ENCODE data around the gene FAM20C. TPM values are rescaled to one million over a fixed set of nuclear protein-coding genes. Genes with fewer than 3 reads are reported as not detected.
"Not testable (repeated sequence)": the region's sequence is repeated elsewhere in the genome, so short reads cannot be mapped to it uniquely, and the experiment has no call there.

Gene FAM20C
- total and polyA plus RNA-seq, 9 donors = 24.0 to 43.0 (median 37.2) TPM

DNA sequence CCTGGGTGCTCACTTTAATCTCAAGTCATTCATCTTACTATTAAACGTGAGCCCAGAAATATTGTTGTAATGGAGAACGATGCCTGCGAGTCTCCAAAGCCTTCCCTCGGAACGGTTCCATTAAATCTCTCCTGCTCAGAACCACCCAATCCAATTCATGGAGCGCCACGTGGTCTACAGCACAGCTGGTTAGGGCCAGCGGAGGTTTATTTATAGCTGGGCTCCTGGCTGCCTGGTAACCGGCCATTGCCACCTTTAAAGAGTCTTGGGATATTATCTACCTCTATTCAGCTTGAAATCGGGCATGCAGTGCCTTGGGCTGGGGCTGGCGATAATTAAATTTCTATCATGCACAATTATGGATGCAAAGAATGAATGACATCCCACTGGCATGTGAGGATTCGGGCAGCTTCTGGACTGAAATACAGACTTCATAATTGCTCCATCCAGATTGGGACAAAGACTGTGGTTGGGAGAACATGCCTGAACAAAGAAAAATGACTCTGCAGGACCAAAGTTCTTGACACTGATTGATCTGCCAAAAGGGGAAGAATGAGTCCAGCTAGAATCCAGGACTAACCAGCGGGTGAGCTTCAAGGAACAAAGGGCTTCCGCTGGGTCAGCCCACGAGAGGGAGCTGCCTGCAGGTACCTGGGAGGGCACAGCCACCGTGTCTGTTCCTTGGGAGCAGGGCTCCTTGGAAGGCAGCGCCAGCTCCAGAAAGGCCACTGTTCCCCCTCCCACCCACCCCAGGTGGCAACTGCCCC, 7.3 kb downstream of the FAM20C start:
- no peak for DNase-seq
- H3K4me1 ChIP-seq (ENCODE audit: control insufficient read depth, insufficient read depth, low read length) = peaks cover 63% of the 10 kb centered on the region
- no peak overlapping the region for H3K4me3 ChIP-seq (ENCODE audit: low read length)
- H3K27me3 ChIP-seq (ENCODE audit: control insufficient read depth, insufficient read depth, low read length) = no peaks in the 10 kb centered on the region
- no peak overlapping the region for H3K27ac ChIP-seq (ENCODE audit: low read length)
- no peaks in the 10 kb centered on the region for H3K9me3 ChIP-seq (replicated peaks; ENCODE audit: control insufficient read depth, low read depth, low read length)
- peaks cover 85% of the 10 kb centered on the region for H3K36me3 ChIP-seq (ENCODE audit: control insufficient read depth, insufficient read depth, low read length)
- WGBS (ENCODE audit: insufficient coverage) = 69% methylated on average over 7 of the region's 17 CpGs

DNA sequence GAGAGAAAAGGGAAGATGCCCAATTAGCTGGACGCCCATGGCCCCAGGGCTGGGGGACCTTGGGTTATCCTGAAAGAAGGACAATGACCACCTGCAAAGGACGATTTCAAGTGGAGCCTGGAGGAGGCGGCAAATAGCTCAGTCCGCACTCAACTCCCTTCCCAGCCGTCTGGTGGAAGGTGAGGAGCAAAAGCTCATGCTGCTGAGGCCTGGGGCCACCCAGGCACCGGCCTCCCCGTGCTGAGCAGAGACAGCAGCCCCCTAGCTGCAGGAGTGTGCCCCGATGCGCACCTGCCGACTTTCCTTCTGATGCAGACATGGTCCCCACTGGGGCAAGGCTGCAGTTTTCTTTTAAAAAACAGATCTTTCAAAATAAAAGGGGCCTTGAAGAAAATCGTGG, 7.9 kb downstream of the FAM20C start:
- no peak for DNase-seq
- WGBS (ENCODE audit: insufficient coverage) = 76% methylated on average over 10 of the region's 11 CpGs
- no peak overlapping the region for H3K27ac ChIP-seq (ENCODE audit: low read length)
- no peaks in the 10 kb centered on the region for H3K27me3 ChIP-seq (ENCODE audit: control insufficient read depth, insufficient read depth, low read length)
- peaks cover 57% of the 10 kb centered on the region for H3K4me1 ChIP-seq (ENCODE audit: control insufficient read depth, insufficient read depth, low read length)
- no peak overlapping the region for H3K4me3 ChIP-seq (ENCODE audit: low read length)
- H3K9me3 ChIP-seq (replicated peaks; ENCODE audit: control insufficient read depth, low read depth, low read length) = no peaks in the 10 kb centered on the region
- peaks cover 87% of the 10 kb centered on the region for H3K36me3 ChIP-seq (ENCODE audit: control insufficient read depth, insufficient read depth, low read length)

DNA sequence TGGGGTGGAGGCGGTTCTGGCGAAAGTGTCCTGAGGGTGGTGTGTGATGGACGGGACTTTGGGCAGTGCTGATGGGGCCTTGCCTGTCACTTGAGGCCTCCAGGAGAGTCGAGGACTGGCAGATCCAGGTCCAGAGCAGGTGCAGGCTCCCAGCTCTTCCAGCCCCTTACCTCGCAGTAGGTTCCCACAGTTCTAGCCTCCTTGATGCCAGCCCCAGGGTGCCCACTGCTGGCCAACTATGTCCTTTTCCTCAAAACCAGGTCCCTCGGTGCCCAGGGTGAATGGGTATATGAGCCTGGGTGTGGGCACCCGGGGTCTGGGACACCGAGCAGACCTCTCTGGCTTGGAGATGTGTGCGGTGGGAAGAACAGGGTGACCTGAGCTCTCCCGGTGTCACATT, 8.3 kb downstream of the FAM20C start:
- H3K27ac ChIP-seq (ENCODE audit: low read length) = no peak overlapping the region
- WGBS (ENCODE audit: insufficient coverage) = 92% methylated on average over 3 of the region's 10 CpGs
- H3K4me3 ChIP-seq (ENCODE audit: low read length) = no peak overlapping the region
- DNase-seq = no peak
- peaks cover 53% of the 10 kb centered on the region for H3K4me1 ChIP-seq (ENCODE audit: control insufficient read depth, insufficient read depth, low read length)
- no peaks in the 10 kb centered on the region for H3K27me3 ChIP-seq (ENCODE audit: control insufficient read depth, insufficient read depth, low read length)
- H3K36me3 ChIP-seq (ENCODE audit: control insufficient read depth, insufficient read depth, low read length) = peaks cover 87% of the 10 kb centered on the region
- H3K9me3 ChIP-seq (replicated peaks; ENCODE audit: control insufficient read depth, low read depth, low read length) = no peaks in the 10 kb centered on the region

DNA sequence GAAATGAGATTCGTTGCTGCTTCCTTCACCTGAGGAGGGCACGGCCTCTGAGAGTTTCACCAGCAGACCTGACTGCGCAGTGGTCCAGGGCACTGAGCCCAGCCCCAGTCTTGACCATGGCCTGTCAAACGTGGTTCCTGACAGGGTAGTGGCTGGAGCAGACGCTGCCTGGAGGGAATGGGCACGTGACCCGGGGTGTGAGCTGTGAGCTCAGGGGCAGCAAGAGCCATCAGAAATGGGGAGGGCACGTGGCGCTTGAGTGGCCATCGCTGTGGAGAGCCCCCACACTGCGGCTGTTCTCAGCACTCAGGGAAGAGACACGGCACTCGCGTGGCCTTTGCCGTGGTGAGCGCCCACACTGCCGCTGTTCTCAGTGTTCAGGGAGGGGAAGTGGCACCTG, 12.0 kb downstream of the FAM20C start:
- WGBS (ENCODE audit: insufficient coverage) = 95% methylated on average over 17 of the region's 17 CpGs
- Histone ChIP-seq H3K27me3 (ENCODE audit: control insufficient read depth, insufficient read depth, low read length) (no peaks in the 10 kb centered on the region), H3K9me3 (replicated peaks; ENCODE audit: control insufficient read depth, low read depth, low read length) (no peaks in the 10 kb centered on the region), H3K4me3 (ENCODE audit: low read length) (no peak overlapping the region), H3K27ac (ENCODE audit: low read length) (no peak overlapping the region), H3K4me1 (ENCODE audit: control insufficient read depth, insufficient read depth, low read length) (peaks cover 21% of the 10 kb centered on the region), H3K36me3 (ENCODE audit: control insufficient read depth, insufficient read depth, low read length) (peaks cover 71% of the 10 kb centered on the region)
- DNase-seq = no peak

DNA sequence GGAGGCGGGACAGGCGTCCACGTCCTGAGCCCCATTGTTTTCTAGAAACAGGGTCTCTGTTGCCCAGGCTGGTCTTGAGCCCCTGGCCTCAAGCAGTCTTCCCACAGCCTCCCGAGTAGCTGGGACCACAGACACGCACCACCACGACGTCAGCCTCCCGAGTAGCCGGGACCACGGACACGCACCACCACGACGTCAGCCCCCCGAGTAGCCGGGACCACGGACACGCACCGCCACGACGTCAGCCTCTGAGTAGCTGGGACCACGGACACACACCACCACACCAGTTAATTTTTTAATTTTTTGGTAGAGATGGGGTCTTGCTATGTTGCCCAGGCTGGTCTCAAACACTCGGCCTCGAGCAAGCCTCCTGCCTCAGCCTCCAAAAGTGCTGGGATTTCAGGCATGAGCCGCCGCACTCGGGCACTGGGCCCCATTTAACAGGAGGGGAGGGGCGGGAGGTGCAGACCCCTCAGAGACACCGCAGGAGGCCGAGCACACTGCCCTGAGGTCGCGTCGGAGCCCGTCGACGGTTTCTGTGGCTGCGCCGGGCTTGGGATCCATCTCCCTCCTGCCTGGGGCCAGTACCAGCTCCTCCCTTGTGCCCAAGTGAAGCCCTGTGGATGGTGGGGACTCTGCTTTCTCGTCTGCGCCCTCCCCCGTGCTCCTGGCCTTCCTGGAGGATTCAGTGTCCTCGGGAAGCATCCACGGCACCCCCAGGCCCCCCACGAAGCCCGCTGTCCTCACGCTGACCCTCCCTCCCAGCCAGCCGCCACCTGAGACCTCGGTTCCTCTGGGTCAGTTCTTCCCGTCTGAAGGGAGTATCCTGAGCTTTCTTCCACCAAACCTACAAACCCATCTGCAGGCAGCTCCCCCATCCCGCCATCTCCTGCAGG, 13.0 kb downstream of the FAM20C start:
- H3K36me3 ChIP-seq (ENCODE audit: control insufficient read depth, insufficient read depth, low read length) = peaks cover 70% of the 10 kb centered on the region
- DNase-seq = no peak
- H3K27ac ChIP-seq (ENCODE audit: low read length) = no peak overlapping the region
- no peaks in the 10 kb centered on the region for H3K9me3 ChIP-seq (replicated peaks; ENCODE audit: control insufficient read depth, low read depth, low read length)
- no peaks in the 10 kb centered on the region for H3K27me3 ChIP-seq (ENCODE audit: control insufficient read depth, insufficient read depth, low read length)
- H3K4me1 ChIP-seq (ENCODE audit: control insufficient read depth, insufficient read depth, low read length) = peaks cover 13% of the 10 kb centered on the region
- 89% methylated on average over 32 of the region's 49 CpGs for WGBS (ENCODE audit: insufficient coverage)
- H3K4me3 ChIP-seq (ENCODE audit: low read length) = no peak overlapping the region

DNA sequence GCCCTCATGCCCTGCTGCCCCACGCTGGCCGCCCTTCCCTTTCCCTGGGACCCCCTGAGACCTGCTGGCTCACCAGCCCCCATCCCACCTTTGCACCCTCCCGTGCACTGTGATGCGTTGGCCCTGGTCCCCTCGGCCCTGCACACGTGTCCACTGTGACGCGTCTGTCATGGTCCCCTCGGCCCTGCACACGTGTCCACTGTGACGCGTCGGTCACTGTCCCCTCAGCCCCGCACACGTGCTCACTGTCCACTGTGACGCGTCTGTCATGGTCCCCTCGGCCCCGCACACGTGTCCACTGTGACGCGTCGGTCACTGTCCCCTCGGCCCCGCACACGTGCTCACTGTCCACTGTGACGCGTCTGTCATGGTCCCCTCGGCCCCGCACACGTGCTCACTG, 14.0 kb downstream of the FAM20C start:
- 92% methylated on average over 31 of the region's 31 CpGs for WGBS (ENCODE audit: insufficient coverage)
- H3K9me3 ChIP-seq (replicated peaks; ENCODE audit: control insufficient read depth, low read depth, low read length); H3K4me3 ChIP-seq (ENCODE audit: low read length); H3K4me1 ChIP-seq (ENCODE audit: control insufficient read depth, insufficient read depth, low read length); H3K27ac ChIP-seq (ENCODE audit: low read length); DNase-seq; H3K27me3 ChIP-seq (ENCODE audit: control insufficient read depth, insufficient read depth, low read length): not testable (repeated sequence)
- H3K36me3 ChIP-seq (ENCODE audit: control insufficient read depth, insufficient read depth, low read length) = peaks cover 66% of the 10 kb centered on the region

DNA sequence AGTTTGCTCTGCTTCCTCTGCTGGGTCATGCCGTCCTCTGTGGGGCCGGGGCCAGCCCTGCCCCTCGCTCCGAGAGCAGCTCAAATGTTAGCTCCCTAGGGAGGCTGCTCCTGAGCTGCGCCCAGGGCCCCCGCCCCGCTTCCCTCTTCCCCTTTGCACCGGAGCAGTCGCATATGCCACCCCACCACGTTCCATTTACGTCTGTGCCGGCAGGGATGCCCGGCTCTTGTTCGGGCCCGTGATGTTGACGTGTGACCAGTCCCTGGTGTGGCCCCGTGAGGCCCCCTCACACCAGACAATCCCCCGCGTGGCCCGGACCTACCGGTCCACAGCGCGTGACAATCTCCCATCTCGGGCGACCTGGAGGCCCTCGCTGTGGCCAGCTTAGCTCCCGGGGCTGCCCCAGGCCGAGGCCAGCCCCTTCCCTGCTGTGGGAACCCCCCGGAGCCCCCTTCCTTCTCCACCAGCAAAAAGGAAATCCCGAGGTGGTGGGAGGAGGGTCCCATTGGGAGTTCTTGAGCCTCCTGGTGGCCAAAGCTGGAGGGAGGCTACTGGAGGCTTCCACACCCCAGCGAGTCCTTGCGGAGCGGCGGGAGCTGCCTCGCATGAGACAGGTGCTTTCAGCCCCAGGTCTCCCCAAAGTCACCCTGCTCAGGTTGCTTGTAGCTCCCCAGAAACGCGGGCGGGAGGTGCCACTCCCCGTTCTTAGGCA, 15.2 kb downstream of the FAM20C start:
- Histone ChIP-seq H3K36me3 (ENCODE audit: control insufficient read depth, insufficient read depth, low read length) (peaks cover 63% of the 10 kb centered on the region), H3K4me3 (ENCODE audit: low read length) (no peak overlapping the region), H3K9me3 (replicated peaks; ENCODE audit: control insufficient read depth, low read depth, low read length) (no peaks in the 10 kb centered on the region), H3K27me3 (ENCODE audit: control insufficient read depth, insufficient read depth, low read length) (no peaks in the 10 kb centered on the region), H3K27ac (ENCODE audit: low read length) (no peak overlapping the region), H3K4me1 (ENCODE audit: control insufficient read depth, insufficient read depth, low read length) (peaks cover 6% of the 10 kb centered on the region)
- 90% methylated on average over 33 of the region's 39 CpGs for WGBS (ENCODE audit: insufficient coverage)
- no peak for DNase-seq

DNA sequence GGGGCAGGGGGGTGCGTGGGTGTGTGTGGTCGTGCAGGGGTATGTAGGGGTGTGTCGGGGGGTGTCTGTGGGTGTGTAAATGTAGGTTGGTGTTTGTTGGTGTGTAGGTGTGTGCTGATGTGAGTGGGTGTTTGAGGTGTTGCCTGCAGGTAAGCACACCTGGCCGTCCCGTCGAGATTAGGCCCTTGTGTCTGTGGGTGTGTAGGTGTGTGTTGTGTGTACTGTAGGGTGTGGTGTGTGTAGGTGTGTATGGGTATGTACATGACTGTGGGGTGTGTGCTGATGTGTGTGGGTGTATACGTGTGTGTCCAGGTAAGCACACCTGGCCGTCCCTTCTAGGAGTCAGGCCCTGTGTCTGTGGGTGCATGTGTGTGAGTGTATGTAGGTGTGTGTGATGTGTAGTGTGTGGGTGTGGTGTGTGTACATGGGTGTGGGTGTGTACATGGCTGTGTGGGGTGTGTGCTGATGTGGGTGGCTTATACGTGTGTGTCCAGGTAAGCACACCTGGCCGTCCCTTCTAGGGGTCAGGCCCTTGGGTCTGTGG, 15.8 kb downstream of the FAM20C start:
- Histone ChIP-seq H3K4me3 (ENCODE audit: low read length) (no peak overlapping the region), H3K27me3 (ENCODE audit: control insufficient read depth, insufficient read depth, low read length) (no peaks in the 10 kb centered on the region)
- WGBS (ENCODE audit: insufficient coverage) = 75% methylated on average over 9 of the region's 10 CpGs

DNA sequence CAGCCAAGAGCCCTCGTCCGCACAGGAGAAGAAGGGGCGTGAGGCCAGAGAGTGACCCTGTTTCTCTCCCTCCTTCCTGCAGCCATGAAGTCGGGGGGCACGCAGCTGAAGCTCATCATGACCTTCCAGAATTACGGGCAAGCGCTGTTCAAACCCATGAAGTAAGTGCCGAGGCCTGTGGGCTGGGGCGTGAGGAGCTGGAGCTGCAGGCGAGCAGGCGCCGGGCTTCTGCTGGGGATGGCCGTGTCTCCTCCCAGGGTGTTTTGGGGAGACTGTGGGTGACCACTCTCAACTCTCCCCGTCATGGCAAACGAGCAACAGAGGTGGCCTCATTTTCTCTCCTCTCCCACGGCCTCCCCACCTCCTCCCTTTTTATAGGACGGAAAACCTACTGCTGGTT, 16.4 kb downstream of the FAM20C start:
- H3K9me3 ChIP-seq (replicated peaks; ENCODE audit: control insufficient read depth, low read depth, low read length) = no peaks in the 10 kb centered on the region
- no peaks in the 10 kb centered on the region for H3K27me3 ChIP-seq (ENCODE audit: control insufficient read depth, insufficient read depth, low read length)
- WGBS (ENCODE audit: insufficient coverage) = 68% methylated on average over 3 of the region's 17 CpGs
- peaks cover 6% of the 10 kb centered on the region for H3K4me1 ChIP-seq (ENCODE audit: control insufficient read depth, insufficient read depth, low read length)
- H3K4me3 ChIP-seq (ENCODE audit: low read length) = no peak overlapping the region
- H3K36me3 ChIP-seq (ENCODE audit: control insufficient read depth, insufficient read depth, low read length) = peaks cover 55% of the 10 kb centered on the region
- no peak overlapping the region for H3K27ac ChIP-seq (ENCODE audit: low read length)
- DNase-seq = no peak

More for the DNA sequence above, 15.8 kb downstream of the FAM20C start:
- Histone ChIP-seq H3K27ac (ENCODE audit: low read length) (no peak overlapping the region), H3K36me3 (ENCODE audit: control insufficient read depth, insufficient read depth, low read length) (peaks cover 59% of the 10 kb centered on the region), H3K9me3 (replicated peaks; ENCODE audit: control insufficient read depth, low read depth, low read length) (no peaks in the 10 kb centered on the region), H3K4me1 (ENCODE audit: control insufficient read depth, insufficient read depth, low read length) (peaks cover 6% of the 10 kb centered on the region)
- DNase-seq = no peak

DNA sequence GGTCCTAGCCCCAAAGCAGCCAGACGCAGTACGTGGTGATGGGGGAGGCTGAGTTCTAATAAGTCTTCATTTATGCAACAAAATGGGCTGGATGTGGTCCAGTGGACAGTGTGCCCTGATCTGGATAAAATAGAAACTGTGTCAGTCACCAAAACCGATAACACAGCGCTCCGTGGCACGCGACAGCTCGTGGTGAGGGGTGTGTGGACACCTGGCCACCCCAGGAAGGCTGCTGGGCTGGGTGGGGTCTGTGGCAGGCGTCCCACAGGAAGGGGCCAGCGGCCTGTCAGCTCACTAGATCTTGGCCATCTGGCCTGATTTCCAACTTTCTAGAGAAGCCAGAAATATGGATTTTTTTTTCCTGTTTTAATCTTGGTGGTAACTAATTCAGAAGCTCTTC, 17.0 kb downstream of the FAM20C start:
- 61% methylated on average over 7 of the region's 10 CpGs for WGBS (ENCODE audit: insufficient coverage)
- H3K36me3 ChIP-seq (ENCODE audit: control insufficient read depth, insufficient read depth, low read length) = peaks cover 52% of the 10 kb centered on the region

More for the DNA sequence above, 17.0 kb downstream of the FAM20C start:
- H3K27me3 ChIP-seq (ENCODE audit: control insufficient read depth, insufficient read depth, low read length) = no peaks in the 10 kb centered on the region
- H3K9me3 ChIP-seq (replicated peaks; ENCODE audit: control insufficient read depth, low read depth, low read length) = no peaks in the 10 kb centered on the region
- peaks cover 7% of the 10 kb centered on the region for H3K4me1 ChIP-seq (ENCODE audit: control insufficient read depth, insufficient read depth, low read length)
- no peak for DNase-seq
- H3K27ac ChIP-seq (ENCODE audit: low read length) = no peak overlapping the region
- no peak overlapping the region for H3K4me3 ChIP-seq (ENCODE audit: low read length)

Measured in muscle of leg (tissue), 11 donors.